ENCODE data around the gene RSPH6A. TPM values are rescaled to one million over a fixed set of nuclear protein-coding genes. Genes with fewer than 3 reads are reported as not detected.

RSPH6A gene
- total RNA-seq, result under 1 TPM; 0.20 to 0.78 (median 0.56) TPM
- polyA plus RNA-seq, result not detected
- not detected for total RNA-seq

DNA sequence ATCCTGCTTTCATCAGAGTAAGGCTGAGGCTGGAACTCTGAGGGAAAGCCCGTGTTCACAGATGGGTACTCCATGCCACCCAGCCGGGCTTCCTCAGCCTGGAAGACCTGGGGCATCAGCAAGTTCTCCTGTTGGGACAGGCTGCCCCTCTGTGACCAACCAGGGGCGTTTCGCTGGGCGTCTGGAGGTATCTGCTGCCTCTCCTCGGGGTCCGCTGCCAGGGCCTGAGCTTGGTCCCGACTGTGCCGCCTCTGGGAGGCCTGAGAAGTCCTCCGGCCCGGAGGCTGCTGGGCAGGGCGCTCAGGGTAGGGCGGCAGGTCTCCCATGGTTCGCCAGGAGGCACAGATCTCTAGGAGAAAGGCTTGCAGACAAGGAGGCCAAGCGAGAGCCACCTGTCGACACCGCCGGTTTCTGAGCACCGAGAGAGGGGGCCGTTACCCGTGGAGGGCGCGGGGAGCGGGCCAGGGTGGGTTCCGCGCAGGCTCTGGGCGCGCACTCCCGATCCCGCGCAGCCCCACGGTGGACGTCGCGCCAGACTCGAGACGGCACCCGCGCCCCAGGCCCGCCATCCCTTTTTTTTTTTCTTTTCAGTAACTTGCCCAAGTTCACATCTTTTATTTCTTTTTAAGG lies at the start of gene RSPH6A:
Gene RSPH6A, minus strand, starts transcription at position 458 of the 630 bp plus-strand sequence. Its CDS starts 132 bp downstream, at position 326.
- peaks cover 0 to 7% (median 5%) of the 10 kb centered on the region in 7 donors for H3K4me1 Mint-ChIP-seq
- H3K4me3 ChIP-seq (ENCODE audit: low read length), result no peak within 1 kb of the TSS
- CTCF ChIA-PET, result interaction anchor here (0.9 kb wide), 1 partner anchor 9 kb away, joined by 5 read pairs; no protein-coding TSS in a partner anchor
- peaks cover 0 to 10% (median 0%) of the 10 kb centered on the region in 3 experiments for H3K36me3 ChIP-seq (ENCODE audit: control insufficient read depth in 2 of 3, insufficient read depth in 3 of 3, low read length in 3 of 3)
- H3K27ac ChIP-seq (ENCODE audit: low read depth, low read length), result no peak within 1 kb of the TSS
- intact Hi-C loops (cut with micrococcal nuclease), result loop anchor here in 1 of 2 donors (5.0 kb wide), 1 partner anchor 47 kb away; the partner anchor contains the start of genes FOXA3 and SYMPK
- peaks cover 0 to 23% (median 21%) of the 10 kb centered on the region in 5 donors for H3K27me3 Mint-ChIP-seq
- H3K9me3 ChIP-seq (ENCODE audit: control insufficient read depth in 2 of 3, low read length in 3 of 3), result no peaks in the 10 kb centered on the region
- DNase-seq, result no peak
- H3K27me3 ChIP-seq (ENCODE audit: control insufficient read depth in 2 of 2, insufficient read depth in 2 of 2, low read length in 2 of 2), result no peaks in the 10 kb centered on the region
- H3K4me1 ChIP-seq (ENCODE audit: control insufficient read depth in 2 of 2, insufficient read depth in 2 of 2, low read length in 2 of 2), result peaks cover 0 to 4% of the 10 kb centered on the region in 2 donors
- POLR2A ChIA-PET, result no interaction called here
- peak within 1 kb of the TSS in 9 of 10 donors; percentile 6 to 66 (median 51) for H3K4me3 Mint-ChIP-seq
- ATAC-seq, result no peak
- H3K36me3 Mint-ChIP-seq, result peaks cover 0 to 5% (median 0%) of the 10 kb centered on the region in 5 donors
- H3K27ac Mint-ChIP-seq, result peak within 1 kb of the TSS in 1 of 9 donors; percentile 29
- peaks cover 0 to 2% (median 0%) of the 10 kb centered on the region in 11 donors for H3K9me3 Mint-ChIP-seq

DNA sequence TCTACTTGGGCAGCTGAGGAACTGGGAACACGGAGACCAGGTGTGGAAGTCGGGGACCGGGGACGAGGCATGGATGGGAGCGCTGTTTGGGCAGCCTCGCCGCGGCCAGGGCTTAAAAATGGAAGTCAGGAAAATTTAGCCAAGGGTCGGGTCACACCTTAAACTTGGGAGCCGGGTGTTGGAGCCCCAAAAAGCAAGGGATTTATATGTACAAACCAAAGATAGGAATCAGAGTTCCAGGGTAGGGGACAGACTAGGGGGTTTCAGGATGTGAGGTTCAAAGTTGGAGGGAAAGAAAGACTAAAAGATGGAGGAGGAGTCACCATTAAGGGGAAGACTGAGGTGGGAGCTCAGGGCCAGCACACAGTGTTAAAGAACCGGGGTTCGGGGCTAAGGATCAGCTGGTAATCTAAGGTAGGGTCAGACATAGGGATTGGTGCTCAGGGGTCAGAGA lies 49.5 kb upstream of the RSPH6A start:
- peaks cover 19 to 31% (median 25%) of the 10 kb centered on the region in 7 donors for H3K4me1 Mint-ChIP-seq
- DNase-seq (no peak), ATAC-seq (no peak)
- peaks cover 0 to 10% (median under 1%) of the 10 kb centered on the region in 3 experiments for H3K36me3 ChIP-seq (ENCODE audit: control insufficient read depth in 2 of 3, insufficient read depth in 3 of 3, low read length in 3 of 3)
- H3K36me3 Mint-ChIP-seq, result peaks cover 0 to 1% (median 0%) of the 10 kb centered on the region in 5 donors
- no peak overlapping the region for H3K27ac Mint-ChIP-seq
- ChIA-PET CTCF (no interaction called here), POLR2A (interaction anchor here (0.6 to 1.5 kb wide), 2 partner anchors 36 to 914 kb away, joined by 3 to 6 read pairs; no protein-coding TSS in a partner anchor)
- no peaks in the 10 kb centered on the region for H3K9me3 Mint-ChIP-seq
- H3K27ac ChIP-seq (ENCODE audit: low read depth, low read length), result no peak overlapping the region
- H3K4me1 ChIP-seq (ENCODE audit: control insufficient read depth in 2 of 2, insufficient read depth in 2 of 2, low read length in 2 of 2), result peaks cover 12 to 15% of the 10 kb centered on the region in 2 donors
- H3K4me3 ChIP-seq (ENCODE audit: low read length), result no peak overlapping the region
- H3K9me3 ChIP-seq (ENCODE audit: control insufficient read depth in 2 of 3, low read length in 3 of 3), result no peaks in the 10 kb centered on the region
- H3K27me3 Mint-ChIP-seq, result peaks cover 6 to 42% (median 21%) of the 10 kb centered on the region in 5 donors
- peak overlapping the region; percentile 34 to 98 (median 54) for H3K4me3 Mint-ChIP-seq
- H3K27me3 ChIP-seq (ENCODE audit: control insufficient read depth in 2 of 2, insufficient read depth in 2 of 2, low read length in 2 of 2), result peaks cover 0 to 4% of the 10 kb centered on the region in 2 donors
- intact Hi-C loops (cut with micrococcal nuclease), result loop anchor here (5.0 to 10.0 kb wide), 6 partner anchors 47 to 1378 kb away; partner anchors contain the start of genes AP2S1 (in 1 of the 2), QPCTL (in 1 of the 2), RSPH6A (in 1 of the 2) and SNRPD2 (in 1 of the 2)

DNA sequence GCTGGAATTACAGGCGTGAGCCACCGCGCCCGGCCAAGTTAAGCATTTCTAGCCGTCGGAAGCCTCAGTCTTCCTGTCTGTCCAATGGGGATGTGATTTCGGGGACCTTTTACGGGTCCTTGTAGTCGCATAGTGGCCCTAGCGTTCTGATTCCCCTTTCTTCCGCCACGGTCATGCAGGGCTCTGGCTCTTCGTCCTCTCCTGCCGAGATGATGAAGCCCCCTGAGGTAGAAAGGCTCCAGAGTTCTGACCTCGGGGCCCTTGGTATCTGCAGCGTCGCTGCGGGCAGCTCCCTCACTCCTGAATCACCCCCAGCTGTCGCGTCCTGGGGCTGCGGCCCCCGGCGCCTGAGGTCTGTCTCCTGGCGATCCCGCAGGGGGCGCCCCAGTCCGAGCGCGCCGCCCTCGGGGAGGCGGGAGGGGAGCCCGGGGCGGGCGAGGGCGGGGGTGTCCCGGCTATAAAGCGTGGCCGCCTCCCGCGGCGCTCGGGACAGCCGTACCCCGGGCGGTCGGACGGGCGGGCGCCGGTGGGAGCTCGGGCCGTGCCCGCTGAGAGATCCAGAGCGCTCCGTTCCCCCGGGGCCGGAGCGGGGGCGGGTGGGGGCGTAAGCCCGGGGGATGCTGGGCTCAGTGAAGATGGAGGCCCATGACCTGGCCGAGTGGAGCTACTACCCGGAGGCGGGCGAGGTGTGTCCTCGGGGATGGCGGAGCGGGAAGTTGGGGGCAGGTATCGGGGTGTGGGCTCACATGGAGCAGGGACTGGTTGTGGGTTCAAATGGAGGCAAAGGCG lies 48.9 kb upstream of the RSPH6A start, which contains the start of gene FOXA3:
Gene FOXA3, plus strand, starts transcription at position 487 of the 789 bp plus-strand sequence. Its CDS starts 131 bp downstream, at position 618.
- H3K4me3 Mint-ChIP-seq, result peak within 1 kb of the TSS; percentile 90 to 100 (median 96)
- H3K36me3 Mint-ChIP-seq, result peaks cover 0 to 4% (median 0%) of the 10 kb centered on the region in 5 donors
- intact Hi-C loops (cut with micrococcal nuclease), result loop anchor here (1.0 to 10.0 kb wide), 20 partner anchors 22 to 1378 kb away; partner anchors contain the start of genes CCDC61 (in 2 of the 2), DMWD (in 2 of the 2), FBXO46 (in 2 of the 2) and IRF2BP1 (in 2 of the 2)
- H3K27me3 ChIP-seq (ENCODE audit: control insufficient read depth in 2 of 2, insufficient read depth in 2 of 2, low read length in 2 of 2), result peaks cover 0 to 4% of the 10 kb centered on the region in 2 donors
- CTCF ChIA-PET, result interaction anchor here (0.6 to 2.2 kb wide), 8 partner anchors 18 to 95 kb away, joined by 3 to 8 read pairs (median 5); partner anchors contain the start of genes MYPOP and SIX5
- H3K4me1 ChIP-seq (ENCODE audit: control insufficient read depth in 2 of 2, insufficient read depth in 2 of 2, low read length in 2 of 2), result peaks cover 12 to 15% of the 10 kb centered on the region in 2 donors
- POLR2A ChIA-PET, result interaction anchor here (0.6 to 1.5 kb wide), 8 partner anchors 22 to 850 kb away, joined by 3 to 6 read pairs (median 5); partner anchors contain the start of genes IRF2BP1 and MYPOP
- H3K4me1 Mint-ChIP-seq, result peaks cover 19 to 31% (median 26%) of the 10 kb centered on the region in 7 donors
- DNase-seq (peak; percentile 26 to 79 (median 43)), ATAC-seq (peak; percentile 23)
- H3K27ac ChIP-seq (ENCODE audit: low read depth, low read length), result no peak within 1 kb of the TSS
- H3K36me3 ChIP-seq (ENCODE audit: control insufficient read depth in 2 of 3, insufficient read depth in 3 of 3, low read length in 3 of 3), result peaks cover 0 to 15% (median 3%) of the 10 kb centered on the region in 3 experiments
- H3K9me3 Mint-ChIP-seq, result peaks cover 0 to 3% (median 0%) of the 10 kb centered on the region in 11 donors
- peak within 1 kb of the TSS; percentile 95 for H3K4me3 ChIP-seq (ENCODE audit: low read length)
- H3K27me3 Mint-ChIP-seq, result peaks cover 6 to 42% (median 21%) of the 10 kb centered on the region in 5 donors
- no peaks in the 10 kb centered on the region for H3K9me3 ChIP-seq (ENCODE audit: control insufficient read depth in 2 of 3, low read length in 3 of 3)
- H3K27ac Mint-ChIP-seq, result peak within 1 kb of the TSS; percentile 84 to 99 (median 95)

DNA sequence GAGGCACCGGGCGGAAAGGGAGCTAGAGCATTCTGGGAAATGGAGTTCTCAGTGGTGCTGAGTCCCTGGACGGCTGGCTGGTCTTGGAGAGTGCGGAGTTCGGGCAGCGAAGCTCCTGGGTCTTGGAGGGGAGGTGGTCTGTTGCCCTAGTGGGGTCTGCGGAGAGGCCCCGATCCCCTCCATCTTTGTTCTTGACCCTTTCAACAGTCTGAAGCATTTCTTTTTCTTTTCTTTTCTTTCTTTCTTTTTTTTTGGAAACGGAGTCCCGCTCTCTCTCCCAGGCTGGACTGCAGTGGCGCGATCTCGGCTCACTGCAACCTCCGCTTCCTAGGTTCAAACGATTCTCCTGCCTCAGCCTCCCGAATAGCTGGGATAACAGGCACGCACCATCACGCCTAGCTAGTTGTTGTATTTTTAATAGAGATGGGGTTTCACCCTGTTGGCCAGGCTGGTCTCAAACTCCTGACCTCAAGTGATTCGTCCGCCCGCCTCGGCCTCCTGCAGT lies 48.3 kb upstream of the RSPH6A start:
- intact Hi-C loops (cut with micrococcal nuclease), result loop anchor here (1.0 to 10.0 kb wide), 20 partner anchors 23 to 1379 kb away; partner anchors contain the start of genes CCDC61 (in 2 of the 2), DMWD (in 2 of the 2), FBXO46 (in 2 of the 2) and IRF2BP1 (in 2 of the 2)
- H3K27me3 Mint-ChIP-seq, result peaks cover 6 to 42% (median 21%) of the 10 kb centered on the region in 5 donors
- POLR2A ChIA-PET, result interaction anchor here (0.5 to 1.3 kb wide), 8 partner anchors 23 to 851 kb away, joined by 3 to 6 read pairs (median 4); partner anchors contain the start of genes IRF2BP1 and MYPOP
- Histone ChIP-seq H3K4me1 (ENCODE audit: control insufficient read depth in 2 of 2, insufficient read depth in 2 of 2, low read length in 2 of 2) (peaks cover 12 to 15% of the 10 kb centered on the region in 2 donors), H3K9me3 (ENCODE audit: control insufficient read depth in 2 of 3, low read length in 3 of 3) (no peaks in the 10 kb centered on the region), H3K27me3 (ENCODE audit: control insufficient read depth in 2 of 2, insufficient read depth in 2 of 2, low read length in 2 of 2) (peaks cover 0 to 4% of the 10 kb centered on the region in 2 donors), H3K27ac (ENCODE audit: low read depth, low read length) (no peak overlapping the region), H3K36me3 (ENCODE audit: control insufficient read depth in 2 of 3, insufficient read depth in 3 of 3, low read length in 3 of 3) (peaks cover 0 to 19% (median 3%) of the 10 kb centered on the region in 3 experiments), H3K4me3 (ENCODE audit: low read length) (peak overlapping the region; percentile 95)
- H3K27ac Mint-ChIP-seq, result peak overlapping the region; percentile 84 to 99 (median 95)
- H3K4me3 Mint-ChIP-seq, result peak overlapping the region; percentile 90 to 100 (median 96)
- ATAC-seq, result no peak
- no peak for DNase-seq
- H3K36me3 Mint-ChIP-seq, result peaks cover 0 to 8% (median under 1%) of the 10 kb centered on the region in 5 donors
- H3K9me3 Mint-ChIP-seq, result peaks cover 0 to 3% (median 0%) of the 10 kb centered on the region in 11 donors
- CTCF ChIA-PET, result interaction anchor here (0.6 to 2.2 kb wide), 8 partner anchors 19 to 95 kb away, joined by 3 to 8 read pairs (median 6); partner anchors contain the start of genes IRF2BP1, MYPOP and SIX5
- peaks cover 25 to 33% (median 31%) of the 10 kb centered on the region in 7 donors for H3K4me1 Mint-ChIP-seq

DNA sequence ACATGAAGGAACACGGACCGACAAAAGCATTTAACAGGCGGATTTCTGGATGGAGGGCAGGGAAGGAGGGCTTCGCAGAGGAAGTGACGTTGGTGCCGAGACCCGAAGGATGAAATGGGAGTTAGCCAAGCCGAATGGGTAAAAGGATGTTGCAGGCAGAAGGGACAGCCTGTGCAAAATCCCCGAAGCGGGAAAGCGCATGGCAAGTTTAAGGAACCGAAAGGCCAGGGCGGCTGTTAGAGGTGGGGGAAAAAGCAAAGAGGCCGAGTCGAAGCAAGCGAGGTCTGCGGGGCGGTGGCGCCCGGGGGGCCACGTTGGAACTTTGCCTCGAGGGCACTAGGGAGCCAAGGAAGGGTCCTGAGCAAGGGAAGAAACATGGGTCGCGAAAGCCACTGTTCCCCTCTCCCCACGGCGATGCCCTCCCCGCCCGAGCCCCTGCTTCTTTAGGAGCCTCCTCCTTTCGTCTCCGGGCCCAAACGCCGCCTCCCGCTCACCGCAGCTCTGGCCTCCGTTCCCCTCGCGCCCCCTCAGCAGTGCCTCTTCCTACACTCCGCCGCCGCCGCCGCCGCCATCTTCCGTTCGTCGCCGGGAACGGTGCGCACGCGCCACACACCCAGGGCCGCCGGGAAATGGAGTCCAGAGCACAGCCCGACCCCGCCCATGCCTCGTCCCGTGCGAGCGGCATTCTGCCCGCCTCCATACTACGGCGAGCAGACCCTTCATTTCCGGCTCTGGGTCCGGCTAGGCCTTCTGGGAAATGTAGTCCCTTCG lies 47.6 kb upstream of the RSPH6A start, which contains the start of gene SYMPK:
Gene SYMPK, minus strand, starts transcription at position 584 of the 771 bp plus-strand sequence. CDS start 8,652 bp downstream, outside the sequence.
- intact Hi-C loops (cut with micrococcal nuclease), result loop anchor here (1.0 to 10.0 kb wide), 20 partner anchors 24 to 1380 kb away; partner anchors contain the start of genes CCDC61 (in 2 of the 2), DMWD (in 2 of the 2), FBXO46 (in 2 of the 2) and IRF2BP1 (in 2 of the 2)
- peaks cover 29 to 37% (median 36%) of the 10 kb centered on the region in 7 donors for H3K4me1 Mint-ChIP-seq
- ChIA-PET CTCF (interaction anchor here (0.6 to 2.2 kb wide), 8 partner anchors 20 to 94 kb away, joined by 3 to 8 read pairs (median 6); partner anchors contain the start of genes IRF2BP1, MYPOP and SIX5), POLR2A (interaction anchor here (0.5 to 1.3 kb wide), 7 partner anchors 24 to 851 kb away, joined by 3 to 6 read pairs (median 5); partner anchors contain the start of genes IRF2BP1 and MYPOP)
- Histone ChIP-seq H3K4me1 (ENCODE audit: control insufficient read depth in 2 of 2, insufficient read depth in 2 of 2, low read length in 2 of 2) (peaks cover 12 to 15% of the 10 kb centered on the region in 2 donors), H3K9me3 (ENCODE audit: control insufficient read depth in 2 of 3, low read length in 3 of 3) (no peaks in the 10 kb centered on the region), H3K4me3 (ENCODE audit: low read length) (peak within 1 kb of the TSS; percentile 95), H3K36me3 (ENCODE audit: control insufficient read depth in 2 of 3, insufficient read depth in 3 of 3, low read length in 3 of 3) (peaks cover 0 to 26% (median 3%) of the 10 kb centered on the region in 3 experiments), H3K27me3 (ENCODE audit: control insufficient read depth in 2 of 2, insufficient read depth in 2 of 2, low read length in 2 of 2) (peaks cover 0 to 4% of the 10 kb centered on the region in 2 donors), H3K27ac (ENCODE audit: low read depth, low read length) (peak within 1 kb of the TSS; percentile 86)
- peaks cover 0 to 9% (median 4%) of the 10 kb centered on the region in 5 donors for H3K36me3 Mint-ChIP-seq
- ATAC-seq (peak; percentile 99), DNase-seq (peak; percentile 93 to 99 (median 99))
- H3K27ac Mint-ChIP-seq, result peak within 1 kb of the TSS; percentile 84 to 99 (median 95)
- H3K9me3 Mint-ChIP-seq, result peaks cover 0 to 3% (median 0%) of the 10 kb centered on the region in 11 donors
- peaks cover 6 to 39% (median 21%) of the 10 kb centered on the region in 5 donors for H3K27me3 Mint-ChIP-seq
- H3K4me3 Mint-ChIP-seq, result peak within 1 kb of the TSS; percentile 90 to 100 (median 96)

Data from naive thymus-derived CD4-positive, alpha-beta T cell (primary cell).